BJ (cell line): ENCODE data around the gene RIMS3. TPM values are rescaled to one million over a fixed set of nuclear protein-coding genes. Genes with fewer than 3 reads are reported as not detected.
A peak's percentile ranks its signal among the peaks of the same experiment; 100 is the strongest.

Experiments
- CTCF ChIA-PET: fragments of 350-600 bp; formaldehyde crosslinking; extraction: SDS; loops from one replicate; lab custom pipeline; 2021; ENCODE audit warnings: antibody characterized with exemption, inconsistent platforms; lab: Yijun Ruan, JAX
- POLR2A ChIA-PET: fragments of 300-600 bp; sonication (Branson Sonifier 250); formaldehyde crosslinking; extraction: SDS; loops from one replicate; lab custom pipeline; 2021; ENCODE audit warnings: antibody characterized with exemption; lab: Charles Lee
- DNase-seq: peaks from one replicate; pipeline ENCODE4 v3.0.0-alpha.2; 2011; ENCODE audit warnings: low read depth
- H3K27me3 ChIP-seq: 2 replicates; pipeline ENCODE4 v1.6.0; 2011; ENCODE audit warnings: low read length; ENCODE audit not compliant: control insufficient read depth, insufficient read depth
- H3K36me3 ChIP-seq: 2 replicates; pipeline ENCODE4 v1.5.1; 2011; ENCODE audit warnings: low read length; ENCODE audit not compliant: control insufficient read depth, insufficient read depth
- H3K4me3 ChIP-seq: 2 replicates; pipeline ENCODE4 v1.5.1; 2011; ENCODE audit warnings: low read depth, mild to moderate bottlenecking, control low read depth, low read length
- CTCF ChIP-seq: IDR thresholded peaks from 2 replicates; pipeline ENCODE4 v1.5.1; 2011; ENCODE audit warnings: low read depth, mild to moderate bottlenecking, control low read depth, inconsistent platforms, low read length, moderate library complexity; ENCODE audit not compliant: insufficient read depth
- polyA plus RNA-seq: library from polyadenylated mRNA; depleted of rRNA; stranded (reverse); fragments of >200 nt; gene quantifications from 2 replicates; pipeline ENCODE4 v1.2.3, GENCODE V29; 2011

RIMS3 gene
- polyA plus RNA-seq, 1 experiment: 0.59 TPM

- Histone ChIP-seq H3K27me3 (peaks cover 19% of the 10 kb centered on the region), H3K4me3 (no peak overlapping the region), H3K36me3 (no peaks in the 10 kb centered on the region)
- ChIA-PET POLR2A (no interaction called here), CTCF (no interaction called here)
- no peak for TF ChIP-seq CTCF
- no peak for DNase-seq
Measured at GRCh38 chr1:40653851-40654537, 11.5 kb downstream of the RIMS3 start.

DNA sequence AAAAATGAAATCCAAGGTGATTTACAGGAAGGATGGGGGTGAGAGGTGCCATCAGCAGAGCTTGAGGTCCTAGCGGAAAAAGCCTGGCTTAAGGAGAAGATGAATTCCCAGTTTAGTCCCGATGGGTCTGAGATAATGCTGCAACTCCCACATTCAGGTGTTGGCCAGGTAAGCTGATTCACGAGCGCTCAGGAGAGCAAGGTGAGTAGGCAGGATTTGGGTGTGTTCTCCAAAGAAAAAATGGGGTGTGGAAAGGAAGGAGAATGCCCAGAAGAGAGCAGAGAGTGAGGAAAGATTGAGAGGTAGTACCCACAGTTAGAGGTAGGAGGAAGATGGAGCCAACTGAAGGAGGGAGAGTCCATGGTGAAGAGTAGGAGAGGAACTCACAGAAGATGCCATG, 12.5 kb downstream of the RIMS3 start:
- Histone ChIP-seq H3K27me3 (peaks cover 18% of the 10 kb centered on the region), H3K4me3 (no peak overlapping the region), H3K36me3 (no peaks in the 10 kb centered on the region)
- CTCF ChIA-PET: no interaction called here
- no peak for TF ChIP-seq CTCF
- DNase-seq: no peak
- POLR2A ChIA-PET: no interaction called here

GRCh38 chr1:40652468-40652867, 13.0 kb downstream of the RIMS3 start:
- Histone ChIP-seq H3K4me3 (no peak overlapping the region), H3K36me3 (no peaks in the 10 kb centered on the region), H3K27me3 (peaks cover 18% of the 10 kb centered on the region)
- no peak for TF ChIP-seq CTCF
- CTCF ChIA-PET: no interaction called here
- DNase-seq: no peak
- POLR2A ChIA-PET: no interaction called here

DNA sequence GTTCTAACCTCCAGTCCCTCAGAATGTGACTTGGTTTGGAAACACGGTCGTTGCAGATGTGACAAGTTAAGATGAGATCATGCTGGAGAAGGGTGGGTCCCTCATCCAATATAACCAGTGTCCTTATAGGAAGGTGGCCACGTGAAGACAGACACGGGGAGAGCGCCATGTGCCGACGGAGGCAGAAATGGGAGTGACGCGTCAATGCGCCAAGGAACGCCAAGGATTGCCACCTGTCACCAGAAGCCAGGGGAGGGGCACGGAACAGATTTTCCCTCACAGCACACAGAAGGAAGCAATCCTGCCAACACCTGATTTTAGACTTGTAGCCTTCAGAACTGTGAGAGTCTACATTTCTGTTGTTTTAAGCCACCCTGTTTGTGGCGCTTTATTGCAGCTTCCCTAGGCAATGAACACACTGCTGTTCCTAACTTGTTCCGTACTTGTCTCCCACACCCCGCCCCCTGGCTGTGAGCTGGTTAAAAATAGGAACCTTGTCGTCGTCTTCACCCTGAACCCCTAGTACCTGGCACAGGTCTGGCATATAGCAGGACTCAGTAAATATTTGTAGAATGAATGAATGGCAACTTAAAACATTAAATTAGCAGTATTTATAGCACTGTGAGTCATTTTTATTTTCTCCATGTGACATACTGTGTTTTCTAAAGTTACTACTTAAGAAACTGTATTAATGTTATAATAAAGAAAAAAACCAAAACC, 14.2 kb downstream of the RIMS3 start:
- no peak overlapping the region for H3K4me3 ChIP-seq
- peaks cover 16% of the 10 kb centered on the region for H3K27me3 ChIP-seq
- no peaks in the 10 kb centered on the region for H3K36me3 ChIP-seq
- no peak for TF ChIP-seq CTCF
- ChIA-PET POLR2A (no interaction called here), CTCF (no interaction called here)
- no peak for DNase-seq

DNA sequence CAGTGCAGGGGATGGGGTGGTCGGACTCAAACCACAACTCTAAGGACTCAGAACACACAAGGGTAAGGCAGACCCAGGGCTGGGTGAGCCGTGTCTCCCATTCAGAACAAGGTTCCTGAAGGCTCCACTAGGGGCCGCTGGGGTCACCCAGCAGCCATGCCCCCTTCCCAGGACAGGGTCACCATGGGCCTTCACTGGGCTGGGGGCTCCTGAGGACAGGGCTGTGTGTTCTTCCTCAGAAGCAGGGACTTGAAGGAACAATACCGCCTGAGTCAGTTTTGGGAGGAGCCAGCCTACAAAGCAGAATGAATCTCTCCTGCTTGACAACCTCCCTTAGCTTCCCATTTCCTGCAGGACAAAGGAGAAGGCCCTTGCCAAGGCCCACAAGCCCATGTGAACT, 15.4 kb downstream of the RIMS3 start:
- peak; percentile 25; the same call in 1 of the 2 replicates for TF ChIP-seq CTCF
- no peak overlapping the region for H3K4me3 ChIP-seq
- no peaks in the 10 kb centered on the region for H3K36me3 ChIP-seq
- POLR2A ChIA-PET: no interaction called here
- no peak for DNase-seq
- H3K27me3 ChIP-seq: peaks cover 14% of the 10 kb centered on the region
- CTCF ChIA-PET: no interaction called here
